ENCODE results near the gene USP54.

GRCh38 chr10:73593110-73593509 is 2.0 kb upstream of the USP54 start:
- TF ChIP-seq ZNF274 (IDR thresholded peaks at IDR 0.05; ENCODE audit: low read length) (no peak), ZNF274 (tag by site-specific recombination; IDR thresholded peaks at IDR 0.05; ENCODE audit: borderline replicate concordance) (no peak), ZNF10 (tag by site-specific recombination; IDR thresholded peaks at IDR 0.05) (no peak)

All from HEK293 (cell line).